ENCODE data around the gene CAB39L.
"Not testable (repeated sequence)": the region's sequence is repeated elsewhere in the genome, so short reads cannot be mapped to it uniquely, and the experiment has no call there.

CAB39L gene

DNA sequence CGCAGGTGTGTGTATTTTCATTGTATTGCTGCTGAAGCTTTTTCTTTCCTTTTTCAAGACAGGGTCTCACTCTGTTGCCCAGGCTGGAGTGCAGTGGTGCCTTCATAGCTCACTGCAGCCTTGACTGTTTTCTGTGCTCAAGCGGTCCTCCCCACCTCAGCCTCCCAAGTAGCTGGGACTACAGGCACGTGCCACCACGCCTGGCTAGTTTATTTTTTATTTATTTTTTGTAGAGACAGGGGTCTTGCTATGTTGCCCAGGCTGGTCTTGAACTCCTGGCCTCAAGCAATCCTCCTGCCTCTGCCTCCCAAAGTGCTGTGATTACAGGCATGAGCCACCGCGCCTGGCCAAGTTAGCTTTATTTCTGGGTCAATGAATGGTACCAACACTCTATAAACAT is 149.1 kb downstream of the CAB39L start:
- DNase-seq (ENCODE audit: low read depth in 1 of 2, low spot score in 1 of 2): not testable (repeated sequence)

DNA sequence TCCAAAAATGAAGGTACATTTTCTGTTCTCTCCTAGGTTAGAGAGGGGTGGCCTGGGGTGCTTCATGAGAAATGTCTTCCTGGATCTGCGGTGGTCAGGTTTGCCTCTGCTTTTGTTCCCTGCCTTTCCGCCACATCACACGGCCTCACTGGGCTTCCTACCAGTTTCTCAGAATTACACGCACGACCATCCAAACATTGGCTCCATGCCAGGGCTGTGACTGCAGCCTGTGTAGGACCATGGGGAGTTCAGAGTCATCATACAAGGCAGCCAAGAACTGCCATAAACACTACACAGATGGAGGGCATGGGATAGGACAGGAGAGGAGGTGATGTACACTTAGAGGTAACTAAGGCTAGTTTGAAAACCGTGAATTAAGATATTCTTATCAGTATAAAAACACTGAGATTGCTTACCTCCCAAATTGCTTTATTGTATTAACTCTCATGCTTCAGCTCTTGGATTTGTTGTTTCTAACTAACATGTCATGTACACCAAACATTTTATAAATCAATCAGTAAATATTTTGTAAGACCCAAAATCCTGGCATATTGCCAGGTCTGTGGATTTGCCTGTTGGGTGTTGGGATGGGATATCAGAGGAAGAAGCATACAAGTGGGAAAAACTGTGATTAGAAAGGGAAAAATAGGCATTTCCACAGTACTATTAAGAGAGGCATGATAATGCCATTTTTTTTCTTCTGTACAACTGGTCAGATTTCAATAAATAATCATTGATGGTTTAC is 150.9 kb downstream of the CAB39L start:
- DNase-seq (ENCODE audit: low read depth in 1 of 2, low spot score in 1 of 2): no peak

- DNase-seq (ENCODE audit: low read depth in 1 of 2, low spot score in 1 of 2): no peak
Observed at GRCh38 chr13:49288458-49288857, 155.4 kb downstream of the CAB39L start.

- no peak for DNase-seq (ENCODE audit: low read depth in 1 of 2, low spot score in 1 of 2)
Observed at GRCh38 chr13:49287995-49288394, 155.9 kb downstream of the CAB39L start.

GRCh38 chr13:49279885-49280284 is 164.0 kb downstream of the CAB39L start:
- no peak for DNase-seq (ENCODE audit: low read depth in 1 of 2, low spot score in 1 of 2)

GRCh38 chr13:49279112-49279511 is 164.8 kb downstream of the CAB39L start:
- DNase-seq (ENCODE audit: low read depth in 1 of 2, low spot score in 1 of 2): no peak

- no peak for DNase-seq (ENCODE audit: low read depth in 1 of 2, low spot score in 1 of 2)
Observed at GRCh38 chr13:49278211-49278610, 165.7 kb downstream of the CAB39L start.

- no peak for DNase-seq (ENCODE audit: low read depth in 1 of 2, low spot score in 1 of 2)
Observed at GRCh38 chr13:49272296-49272695, 171.6 kb downstream of the CAB39L start.

- no peak for DNase-seq (ENCODE audit: low read depth in 1 of 2, low spot score in 1 of 2)
Observed at GRCh38 chr13:49271264-49271663, 172.6 kb downstream of the CAB39L start.

- DNase-seq (ENCODE audit: low read depth in 1 of 2, low spot score in 1 of 2): no peak
Observed at GRCh38 chr13:49265822-49266221, 178.0 kb downstream of the CAB39L start.

DNA sequence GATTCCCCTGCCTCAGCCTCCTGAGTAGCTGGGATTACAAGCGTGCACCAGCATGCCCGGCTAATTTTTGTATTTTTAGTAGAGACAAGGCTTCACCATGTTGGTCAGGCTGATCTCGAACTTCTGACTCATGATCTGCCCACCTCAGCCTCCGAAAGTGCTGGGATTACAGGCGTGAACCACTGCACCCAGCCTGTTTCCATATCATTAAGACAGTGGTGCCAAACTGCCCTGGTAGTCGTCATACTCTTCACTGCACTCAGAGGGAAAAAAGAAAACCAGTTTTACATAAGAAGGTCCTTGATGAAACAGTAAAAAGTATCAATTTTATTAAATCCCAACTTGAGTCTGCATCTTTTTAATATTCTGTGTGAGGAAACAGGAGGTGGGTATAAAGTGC is 181.2 kb downstream of the CAB39L start:
- no peak for DNase-seq (ENCODE audit: low read depth in 1 of 2, low spot score in 1 of 2)

GRCh38 chr13:49259586-49259985 is 184.3 kb downstream of the CAB39L start:
- DNase-seq (ENCODE audit: low read depth in 1 of 2, low spot score in 1 of 2): no peak
